Stomach (tissue), 9 donors: ENCODE measurements around the gene GRWD1. TPM values are rescaled to one million over a fixed set of nuclear protein-coding genes. Genes with fewer than 3 reads are reported as not detected.

Experiments
- DNase-seq, 2 donors: peaks; one replicate each; pipeline versions ENCODE4 v3.0.0 to v3.0.0-alpha.2; 2013 to 2019
- H3K27ac ChIP-seq, 5 donors: fragments of 200-600 bp in 4 of 5; sonication (generic) in 4 of 5; one replicate each; pipeline ENCODE4 v1.5.1; 2013 to 2019; ENCODE audit warnings: mild to moderate bottlenecking in 1 of 5, moderate library complexity in 1 of 5
- H3K27me3 ChIP-seq, 3 donors: fragments of 200-600 bp; sonication (generic); one replicate each; pipeline ENCODE4 v1.5.1; 2017 to 2019; ENCODE audit warnings: mixed run types in 1 of 3
- H3K36me3 ChIP-seq, 4 donors: fragments of 200-600 bp; sonication (generic); 1 replicate in 3 of 4; 2 replicates in 1 of 4; pipeline ENCODE4 v1.5.1; 2016 to 2019
- H3K4me1 ChIP-seq, 4 donors: fragments of 200-600 bp; sonication (generic); one replicate each; pipeline ENCODE4 v1.5.1; 2016 to 2019
- H3K4me3 ChIP-seq, 4 donors: fragments of 200-600 bp; sonication (generic) in 3 of 4; one replicate each; pipeline ENCODE4 v1.5.1; 2016 to 2019; ENCODE audit warnings: mild to moderate bottlenecking in 1 of 4
- H3K9me3 ChIP-seq, 4 donors: fragments of 200-600 bp; sonication (generic); one replicate each; pipeline ENCODE4 v1.5.1; 2016 to 2019
- EP300 ChIP-seq: sonication (generic); formaldehyde crosslinking; IDR thresholded peaks from one replicate; pipeline ENCODE4 v1.6.1; 2017; ENCODE audit warnings: antibody characterized with exemption
- POLR2A ChIP-seq, 4 donors: fragments of 450-650 bp; IDR thresholded peaks; one replicate each; pipeline ENCODE4 v1.6.1; 2016; ENCODE audit warnings: antibody characterized with exemption in 4 of 4, control low read depth in 2 of 4, mild to moderate bottlenecking in 1 of 4, moderate library complexity in 1 of 4
- POLR2AphosphoS5 ChIP-seq, 3 donors: sonication (generic); formaldehyde crosslinking; IDR thresholded peaks; one replicate each; pipeline ENCODE4 v1.6.1; 2016; ENCODE audit warnings: antibody characterized with exemption in 3 of 3
- WGBS, 5 donors: extraction: QIAGEN DNeasy Blood & Tissue Kit in 3 of 5; methylation state at CpG; one replicate each; pipeline versions ENCODE4 v1.1.5 to v1.1.7; 2013 to 2018; 5-methylcytosine and 5-hydroxymethylcytosine counted together
- intact Hi-C: fragments of 100-400 bp; cut with DNase I; formaldehyde crosslinking; loops from one replicate; pipeline ENCODE4 v1.15.1; 2023; ENCODE audit warnings: low total_unique reads
- polyA plus RNA-seq, 3 donors: library from polyadenylated mRNA; stranded (reverse); fragments of 200-250 nt; gene quantifications; one replicate each; pipeline ENCODE4 v1.2.3, GENCODE V29; 2013
- total RNA-seq, 5 donors: library from RNA; depleted of rRNA; stranded (reverse); fragments of >200 nt; gene quantifications; one replicate each; pipeline versions ENCODE4 v1.1.0 to v1.2.3, GENCODE V29; 2014 to 2016
- TF ChIP-seq, protein P1 (sequence below), 7 experiments: fragments of 450-650 bp in 4 of 7; fragments of 200-600 bp in 3 of 7; sonication (generic) in 3 of 7; IDR thresholded peaks; one replicate each; pipeline ENCODE4 v1.5.1; 2016 to 2019; ENCODE audit warnings: antibody characterized with exemption in 7 of 7, control low read depth in 2 of 7, mild to moderate bottlenecking in 1 of 7
- donor health status: healthy with polysubstance abuse.
- donor health status: Bipolar disorder and iron deficiency.
- donor health status: healthy.

Gene GRWD1
- total and polyA plus RNA-seq, 8 donors: 5.8 to 49.4 (median 15.7) TPM

- intact Hi-C loops: no loop called here
- WGBS, 5 donors: 18 to 49% (median 29%) methylated on average over 3 of the region's 3 CpGs
- H3K27me3 ChIP-seq: peaks cover 0 to 51% (median 21%) of the 10 kb centered on the region in 3 donors
Observed at GRCh38 chr19:48444936-48445200, 915 bp upstream of the GRWD1 start.

GRCh38 chr19:48445256-48445605 lies 552 bp upstream of the GRWD1 start:
- no peaks in the 10 kb centered on the region for H3K9me3 ChIP-seq
- peaks cover 6 to 34% (median 33%) of the 10 kb centered on the region in 4 donors for H3K36me3 ChIP-seq
- intact Hi-C loops: no loop called here
- H3K27ac ChIP-seq: peak overlapping the region; percentile 80 to 91 (median 89)
- peak overlapping the region; percentile 78 to 100 (median 92) for H3K4me3 ChIP-seq
- no peak for TF ChIP-seq POLR2A (IDR thresholded peaks at IDR 0.05)
- TF ChIP-seq, protein P1, sequence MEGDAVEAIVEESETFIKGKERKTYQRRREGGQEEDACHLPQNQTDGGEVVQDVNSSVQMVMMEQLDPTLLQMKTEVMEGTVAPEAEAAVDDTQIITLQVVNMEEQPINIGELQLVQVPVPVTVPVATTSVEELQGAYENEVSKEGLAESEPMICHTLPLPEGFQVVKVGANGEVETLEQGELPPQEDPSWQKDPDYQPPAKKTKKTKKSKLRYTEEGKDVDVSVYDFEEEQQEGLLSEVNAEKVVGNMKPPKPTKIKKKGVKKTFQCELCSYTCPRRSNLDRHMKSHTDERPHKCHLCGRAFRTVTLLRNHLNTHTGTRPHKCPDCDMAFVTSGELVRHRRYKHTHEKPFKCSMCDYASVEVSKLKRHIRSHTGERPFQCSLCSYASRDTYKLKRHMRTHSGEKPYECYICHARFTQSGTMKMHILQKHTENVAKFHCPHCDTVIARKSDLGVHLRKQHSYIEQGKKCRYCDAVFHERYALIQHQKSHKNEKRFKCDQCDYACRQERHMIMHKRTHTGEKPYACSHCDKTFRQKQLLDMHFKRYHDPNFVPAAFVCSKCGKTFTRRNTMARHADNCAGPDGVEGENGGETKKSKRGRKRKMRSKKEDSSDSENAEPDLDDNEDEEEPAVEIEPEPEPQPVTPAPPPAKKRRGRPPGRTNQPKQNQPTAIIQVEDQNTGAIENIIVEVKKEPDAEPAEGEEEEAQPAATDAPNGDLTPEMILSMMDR (IDR thresholded peaks at IDR 0.05): peak in 3 of 7 experiments; percentile 26 to 52 (median 45)
- H3K27me3 ChIP-seq: peaks cover 0 to 47% (median 21%) of the 10 kb centered on the region in 3 donors
- 2 to 6% (median 4%) methylated on average over 6 of the region's 6 CpGs for WGBS, 5 donors
- H3K4me1 ChIP-seq: peaks cover 16 to 51% (median 37%) of the 10 kb centered on the region in 4 donors
- peak in 1 of 2 donors; percentile 87 for DNase-seq

More at GRCh38 chr19:48444936-48445200, 915 bp upstream of the GRWD1 start:
- H3K27ac ChIP-seq: peak overlapping the region in 3 of 5 donors; percentile 87 to 91 (median 89)
- H3K36me3 ChIP-seq: peaks cover 3 to 30% (median 29%) of the 10 kb centered on the region in 4 donors
- H3K9me3 ChIP-seq: no peaks in the 10 kb centered on the region
- DNase-seq: no peak
- TF ChIP-seq EP300: no peak
- TF ChIP-seq, protein P1 (IDR thresholded peaks at IDR 0.05): no peak
- TF ChIP-seq POLR2AphosphoS5 (IDR thresholded peaks at IDR 0.05): no peak
- TF ChIP-seq POLR2A (IDR thresholded peaks at IDR 0.05): no peak
- peak overlapping the region; percentile 78 to 100 (median 92) for H3K4me3 ChIP-seq
- peaks cover 16 to 51% (median 37%) of the 10 kb centered on the region in 4 donors for H3K4me1 ChIP-seq

GRCh38 chr19:48446579-48446978 lies 796 bp downstream of the GRWD1 start:
- TF ChIP-seq POLR2AphosphoS5 (IDR thresholded peaks at IDR 0.05): no peak
- TF ChIP-seq, protein P1 (IDR thresholded peaks at IDR 0.05): no peak
- TF ChIP-seq EP300: no peak
- TF ChIP-seq POLR2A (IDR thresholded peaks at IDR 0.05): no peak
- Histone ChIP-seq H3K27ac (peak overlapping the region in 4 of 5 donors; percentile 80 to 91 (median 88)), H3K4me3 (peak overlapping the region; percentile 78 to 100 (median 92)), H3K36me3 (peaks cover 20 to 47% (median 46%) of the 10 kb centered on the region in 4 donors), H3K4me1 (peaks cover 16 to 51% (median 37%) of the 10 kb centered on the region in 4 donors), H3K27me3 (peaks cover 0 to 33% (median 21%) of the 10 kb centered on the region in 3 donors), H3K9me3 (no peaks in the 10 kb centered on the region)
- no peak for DNase-seq
- 73 to 87% (median 80%) methylated on average over 5 to 7 of the region's 7 CpGs for WGBS, 5 donors
- intact Hi-C loops: no loop called here

DNA sequence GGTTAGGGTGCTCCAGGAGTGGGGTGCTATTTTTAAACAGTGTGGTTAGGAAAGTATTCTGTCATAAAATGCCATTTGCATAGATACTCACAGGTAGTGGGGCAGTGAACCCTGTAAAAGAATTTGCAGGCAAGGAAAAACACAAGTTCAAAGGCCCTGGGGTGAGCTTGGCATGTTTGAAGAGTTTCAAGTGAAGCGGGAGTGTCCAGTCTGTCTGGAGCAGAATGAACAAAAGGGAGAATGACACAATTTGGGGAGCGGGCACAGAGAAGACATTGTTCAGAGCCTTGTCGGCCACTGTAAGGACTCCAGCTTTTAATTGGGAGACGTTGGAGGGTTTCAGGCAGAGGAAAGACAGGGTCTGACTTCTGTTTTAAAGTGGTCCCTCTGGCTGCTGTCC lies 2.8 kb downstream of the GRWD1 start:
- H3K4me1 ChIP-seq: peaks cover 16 to 58% (median 44%) of the 10 kb centered on the region in 4 donors
- intact Hi-C loops: no loop called here
- 89 to 96% (median 92%) methylated on average over 4 of the region's 4 CpGs for WGBS, 5 donors
- H3K27ac ChIP-seq: no peak overlapping the region
- H3K36me3 ChIP-seq: peaks cover 35 to 67% (median 66%) of the 10 kb centered on the region in 4 donors
- no peaks in the 10 kb centered on the region for H3K9me3 ChIP-seq
- H3K4me3 ChIP-seq: no peak overlapping the region
- TF ChIP-seq POLR2AphosphoS5 (IDR thresholded peaks at IDR 0.05): no peak
- TF ChIP-seq EP300: no peak
- TF ChIP-seq, protein P1 (IDR thresholded peaks at IDR 0.05): no peak
- no peak for TF ChIP-seq POLR2A (IDR thresholded peaks at IDR 0.05)
- peaks cover 0 to 14% (median 5%) of the 10 kb centered on the region in 3 donors for H3K27me3 ChIP-seq
- DNase-seq: no peak
